ENCODE results near the gene PARK7. TPM values are rescaled to one million over a fixed set of nuclear protein-coding genes. Genes with fewer than 3 reads are reported as not detected.

PARK7 gene
- total RNA-seq, 2 donors from 2014 or later = 304 to 378 TPM

- Histone ChIP-seq H3K9ac (ENCODE audit: extremely low read depth, low read length, poor library complexity, severe bottlenecking) (no peak overlapping the region), H3K27ac (ENCODE audit: low read depth, low read length) (no peak overlapping the region), H3K36me3 (ENCODE audit: control insufficient read depth, insufficient read depth, low read length) (peaks cover 5% of the 10 kb centered on the region), H3K9me3 (ENCODE audit: control insufficient read depth, low read length) (no peaks in the 10 kb centered on the region), H3K4me3 (ENCODE audit: low read length) (no peak overlapping the region), H3K4me1 (ENCODE audit: control insufficient read depth, insufficient read depth, low read length) (no peaks in the 10 kb centered on the region), H3K27me3 (ENCODE audit: control insufficient read depth, insufficient read depth, low read length, poor library complexity, severe bottlenecking) (no peaks in the 10 kb centered on the region)
- 77% methylated on average over 1 of the region's 1 CpG; no CpG with 5 or more reads in 1 of the 2 experiments for WGBS, 2 experiments (ENCODE audit: insufficient coverage in 1 of 2, insufficient read length in 1 of 2)
- no peaks in the 10 kb centered on the region for H3K9me3 Mint-ChIP-seq
- TF ChIP-seq CTCF (conservative IDR thresholded peaks at IDR 0.05) = no peak
- no peak for DNase-seq
- H3K4me1 Mint-ChIP-seq = peaks cover 38% of the 10 kb centered on the region
- no peak overlapping the region for H3K27ac Mint-ChIP-seq
- peaks cover 5% of the 10 kb centered on the region for H3K36me3 Mint-ChIP-seq (ENCODE audit: low read depth)
- no peak overlapping the region for H3K4me3 Mint-ChIP-seq
- H3K27me3 Mint-ChIP-seq (ENCODE audit: insufficient read depth) = no peaks in the 10 kb centered on the region
Observed at GRCh38 chr1:8028571-8028910, 67.0 kb downstream of the PARK7 start.

GRCh38 chr1:8031176-8031785 lies 69.8 kb downstream of the PARK7 start:
- no peak for DNase-seq

GRCh38 chr1:8032366-8032910 lies 70.9 kb downstream of the PARK7 start:
- Histone ChIP-seq H3K27me3 (ENCODE audit: control insufficient read depth, insufficient read depth, low read length, poor library complexity, severe bottlenecking) (no peaks in the 10 kb centered on the region), H3K36me3 (ENCODE audit: control insufficient read depth, insufficient read depth, low read length) (no peaks in the 10 kb centered on the region), H3K9me3 (ENCODE audit: control insufficient read depth, low read length) (no peaks in the 10 kb centered on the region), H3K27ac (ENCODE audit: low read depth, low read length) (no peak overlapping the region), H3K4me1 (ENCODE audit: control insufficient read depth, insufficient read depth, low read length) (no peaks in the 10 kb centered on the region), H3K9ac (ENCODE audit: extremely low read depth, low read length, poor library complexity, severe bottlenecking) (no peak overlapping the region), H3K4me3 (ENCODE audit: low read length) (no peak overlapping the region)
- no peaks in the 10 kb centered on the region for H3K9me3 Mint-ChIP-seq
- no peaks in the 10 kb centered on the region for H3K36me3 Mint-ChIP-seq (ENCODE audit: low read depth)
- no peak overlapping the region for H3K4me3 Mint-ChIP-seq
- no peak for TF ChIP-seq CTCF (conservative IDR thresholded peaks at IDR 0.05)
- DNase-seq = no peak
- H3K27me3 Mint-ChIP-seq (ENCODE audit: insufficient read depth) = no peaks in the 10 kb centered on the region
- H3K4me1 Mint-ChIP-seq = peaks cover 21% of the 10 kb centered on the region
- 83 to 93% methylated on average over 1 to 3 of the region's 3 CpGs for WGBS, 2 experiments (ENCODE audit: insufficient coverage in 1 of 2, insufficient read length in 1 of 2)
- H3K27ac Mint-ChIP-seq = no peak overlapping the region

More at GRCh38 chr1:8031176-8031785, 69.8 kb downstream of the PARK7 start:
- Mint-ChIP-seq H3K4me1 (peaks cover 28% of the 10 kb centered on the region), H3K9me3 (no peaks in the 10 kb centered on the region), H3K27ac (no peak overlapping the region), H3K27me3 (ENCODE audit: insufficient read depth) (no peaks in the 10 kb centered on the region), H3K36me3 (ENCODE audit: low read depth) (no peaks in the 10 kb centered on the region), H3K4me3 (no peak overlapping the region)
- no peaks in the 10 kb centered on the region for H3K36me3 ChIP-seq (ENCODE audit: control insufficient read depth, insufficient read depth, low read length)
- H3K27me3 ChIP-seq (ENCODE audit: control insufficient read depth, insufficient read depth, low read length, poor library complexity, severe bottlenecking) = no peaks in the 10 kb centered on the region
- H3K4me3 ChIP-seq (ENCODE audit: low read length) = no peak overlapping the region
- H3K9ac ChIP-seq (ENCODE audit: extremely low read depth, low read length, poor library complexity, severe bottlenecking) = no peak overlapping the region
- H3K27ac ChIP-seq (ENCODE audit: low read depth, low read length) = no peak overlapping the region
- peak; percentile 92 for TF ChIP-seq CTCF (conservative IDR thresholded peaks at IDR 0.05)
- no peaks in the 10 kb centered on the region for H3K9me3 ChIP-seq (ENCODE audit: control insufficient read depth, low read length)
- 90 to 95% methylated on average over 6 to 9 of the region's 9 CpGs for WGBS, 2 experiments (ENCODE audit: insufficient coverage in 1 of 2, insufficient read length in 1 of 2)
- no peaks in the 10 kb centered on the region for H3K4me1 ChIP-seq (ENCODE audit: control insufficient read depth, insufficient read depth, low read length)

Measured in endodermal cell (in vitro differentiated cells).